Cerebellar nuclear complex (tissue), 1 donor: ENCODE data around the gene RAD51B.

ENCODE experiments used
- DNase-seq, 2 experiments: peaks; one replicate each; lab custom pipeline; 2025; lab: John Stamatoyannopoulos, UW

Gene RAD51B

GRCh38 chr14:68669603-68670358 lies 850.2 kb downstream of the RAD51B start:
- DNase-seq, result no peak

- no peak for DNase-seq
Observed at GRCh38 chr14:68670359-68670715, 850.8 kb downstream of the RAD51B start.

GRCh38 chr14:68671909-68672308 lies 852.3 kb downstream of the RAD51B start:
- no peak for DNase-seq

GRCh38 chr14:68672609-68673285 lies 853.2 kb downstream of the RAD51B start:
- DNase-seq, result no peak

GRCh38 chr14:68673464-68673863 lies 853.9 kb downstream of the RAD51B start:
- DNase-seq, result no peak

GRCh38 chr14:68674538-68675232 lies 855.1 kb downstream of the RAD51B start:
- no peak for DNase-seq

GRCh38 chr14:68675233-68675577 lies 855.6 kb downstream of the RAD51B start:
- no peak for DNase-seq

- no peak for DNase-seq
Observed at GRCh38 chr14:68676511-68676943, 856.9 kb downstream of the RAD51B start.

- DNase-seq, result no peak
Observed at GRCh38 chr14:68677476-68677875, 857.9 kb downstream of the RAD51B start.

- no peak for DNase-seq
Observed at GRCh38 chr14:68677901-68678300, 858.3 kb downstream of the RAD51B start.

GRCh38 chr14:68678471-68678870 lies 858.9 kb downstream of the RAD51B start:
- DNase-seq, result no peak

- no peak for DNase-seq
Observed at GRCh38 chr14:68679301-68679700, 859.7 kb downstream of the RAD51B start.

- DNase-seq, result no peak
Observed at GRCh38 chr14:68679746-68680467, 860.3 kb downstream of the RAD51B start.

- no peak for DNase-seq
Observed at GRCh38 chr14:68680541-68681051, 861.0 kb downstream of the RAD51B start.

- no peak for DNase-seq
Observed at GRCh38 chr14:68681256-68682011, 861.9 kb downstream of the RAD51B start.

- no peak for DNase-seq
Observed at GRCh38 chr14:68682166-68683103, 862.9 kb downstream of the RAD51B start.

- DNase-seq, result no peak
Observed at GRCh38 chr14:68683326-68683725, 863.7 kb downstream of the RAD51B start.

- no peak for DNase-seq
Observed at GRCh38 chr14:68684466-68685418, 865.2 kb downstream of the RAD51B start.
